Measurements from ENCODE around the gene PLOD2.

PLOD2 gene

DNA sequence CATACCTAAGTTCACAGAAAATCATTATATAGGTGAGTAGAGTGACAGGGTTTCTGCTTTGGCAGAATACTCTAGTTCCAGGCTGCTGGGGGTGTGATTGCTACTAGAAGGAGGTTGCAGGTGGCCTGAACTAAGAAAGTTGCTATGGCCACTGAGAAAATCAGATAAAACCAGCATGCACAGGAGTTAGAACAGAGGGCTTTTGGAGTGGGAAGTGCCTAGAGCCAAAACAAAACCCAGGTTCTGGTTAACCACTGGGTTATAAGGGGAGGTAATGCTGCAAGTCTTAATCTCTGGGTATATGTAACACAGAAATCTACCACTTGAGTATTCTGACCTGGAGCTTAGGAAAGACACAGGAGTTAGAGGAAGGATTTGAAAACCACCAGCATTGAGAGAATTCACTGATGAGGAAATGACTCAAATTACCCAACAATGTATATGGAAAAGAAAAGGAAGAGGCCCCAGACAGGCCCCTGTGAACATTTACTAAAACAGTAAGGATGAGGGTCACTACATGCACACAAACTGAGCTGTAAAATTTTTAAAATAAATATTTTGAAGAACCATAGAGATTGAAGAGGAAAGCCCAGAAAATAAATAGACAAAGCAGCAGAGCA lies 60.0 kb downstream of the PLOD2 start:
- no peak for DNase-seq (ENCODE audit: low read depth, low spot score)

DNA sequence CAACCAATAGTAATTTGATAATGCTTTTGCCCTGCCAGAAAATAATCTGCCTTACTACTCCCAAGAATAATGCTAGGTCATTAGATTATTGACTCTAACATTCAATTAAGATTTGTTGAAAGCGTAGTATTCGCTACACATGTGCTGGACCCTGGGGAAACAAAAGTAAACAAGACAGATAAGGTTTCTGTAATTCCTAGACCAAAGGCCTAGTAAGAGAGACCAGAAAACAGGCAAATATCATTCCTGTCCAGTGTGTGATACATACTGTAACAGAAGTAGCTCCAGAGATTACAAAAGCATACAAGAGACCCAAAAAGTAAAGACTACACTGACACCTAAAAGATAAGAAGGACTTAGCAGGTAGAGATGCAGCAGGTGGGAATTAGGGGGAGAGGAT lies 60.8 kb downstream of the PLOD2 start:
- no peak for DNase-seq (ENCODE audit: low read depth, low spot score)

DNA sequence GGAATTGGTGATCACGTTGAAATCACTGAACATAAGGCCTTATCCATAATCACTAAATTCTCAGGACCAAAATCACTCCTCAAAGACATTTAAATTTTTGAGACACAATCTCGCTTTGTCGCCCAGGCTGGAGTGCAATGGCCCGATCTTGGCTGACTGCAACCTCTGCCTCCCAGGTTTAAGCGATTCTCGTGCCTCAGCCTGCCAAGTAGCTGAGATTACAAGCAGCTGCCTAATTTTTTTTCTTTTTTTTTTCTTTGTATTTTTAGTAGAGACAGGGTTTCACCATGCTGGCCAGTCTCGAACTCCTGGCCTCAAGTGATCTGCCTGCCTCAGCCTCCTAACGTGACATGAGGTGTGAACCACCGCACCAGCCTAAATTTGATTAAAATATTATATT lies 61.7 kb downstream of the PLOD2 start:
- no peak for DNase-seq (ENCODE audit: low read depth, low spot score)

DNA sequence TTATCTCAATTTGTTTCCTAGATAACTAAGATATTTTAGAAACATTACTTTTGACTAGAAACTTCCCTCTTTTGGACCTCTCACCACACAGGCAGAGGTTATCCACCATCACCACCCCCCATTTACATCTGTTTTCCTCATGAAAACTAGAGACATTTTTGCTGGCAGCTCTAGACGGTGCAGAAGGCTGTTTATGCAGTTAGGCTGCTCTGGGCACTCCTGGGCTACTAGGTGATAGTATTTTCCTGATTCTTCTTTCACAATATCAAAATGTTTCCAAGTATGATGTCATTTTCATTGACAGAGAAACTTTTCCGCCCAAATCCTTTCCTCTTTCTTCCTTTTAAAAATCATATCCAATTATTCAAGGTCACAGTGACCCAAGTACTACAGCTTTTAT lies 67.1 kb downstream of the PLOD2 start:
- no peak for DNase-seq (ENCODE audit: low read depth, low spot score)

DNA sequence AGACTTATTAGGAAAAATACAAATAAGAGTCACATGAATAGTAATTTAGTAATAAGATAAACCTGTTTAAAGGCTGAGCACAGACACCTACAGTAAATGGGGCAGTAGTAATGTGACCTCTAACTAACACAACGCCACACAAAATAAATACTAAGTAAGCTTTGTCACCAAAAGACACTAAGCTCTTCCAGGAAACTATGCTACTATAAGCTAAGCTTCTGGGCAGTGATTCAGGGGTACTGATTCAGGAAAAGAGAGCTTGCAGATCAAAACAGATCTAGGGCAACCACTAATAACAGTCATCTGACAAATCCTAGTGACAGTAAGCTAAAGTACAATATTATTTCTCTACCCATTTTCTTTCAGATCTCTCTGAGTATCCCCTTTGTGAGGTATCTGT lies 68.8 kb downstream of the PLOD2 start:
- DNase-seq (ENCODE audit: low read depth, low spot score): no peak

DNA sequence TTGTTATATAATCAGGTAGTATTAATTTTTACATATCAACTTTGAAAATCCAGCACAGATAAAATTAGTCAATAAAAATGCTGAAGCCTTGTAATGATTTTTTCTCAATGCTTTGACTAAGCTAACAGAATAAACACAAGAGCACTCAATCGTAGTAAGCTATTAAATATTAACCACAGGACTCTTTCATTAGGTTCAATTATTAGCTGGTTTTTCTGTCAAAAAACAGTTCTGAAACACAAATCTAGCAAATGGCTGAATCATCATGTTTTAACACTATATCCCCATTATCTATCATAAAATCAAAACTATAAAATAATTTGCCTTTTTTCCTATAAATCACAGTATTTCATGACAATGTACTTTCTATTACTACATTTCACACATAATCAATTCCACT lies 69.6 kb downstream of the PLOD2 start:
- DNase-seq (ENCODE audit: low read depth, low spot score): no peak

DNA sequence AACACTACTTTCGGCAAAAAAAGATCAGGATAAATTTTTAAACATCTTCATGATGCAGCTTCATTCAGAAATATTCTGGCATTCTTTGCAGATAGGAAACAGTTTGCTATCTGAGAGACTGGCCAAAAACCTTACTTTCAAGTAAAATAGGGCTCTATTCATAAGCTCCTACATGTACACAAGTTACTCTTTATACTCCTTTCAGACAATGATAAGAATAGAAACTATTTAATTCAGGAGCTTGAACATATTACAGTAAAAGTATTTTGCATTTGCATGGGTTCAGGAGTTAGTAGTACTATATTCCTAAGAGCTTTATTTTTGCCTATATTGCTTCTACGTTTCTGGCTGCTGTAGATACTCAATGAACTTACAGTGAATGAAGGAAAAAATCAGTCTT lies 70.5 kb downstream of the PLOD2 start:
- DNase-seq (ENCODE audit: low read depth, low spot score): no peak

DNA sequence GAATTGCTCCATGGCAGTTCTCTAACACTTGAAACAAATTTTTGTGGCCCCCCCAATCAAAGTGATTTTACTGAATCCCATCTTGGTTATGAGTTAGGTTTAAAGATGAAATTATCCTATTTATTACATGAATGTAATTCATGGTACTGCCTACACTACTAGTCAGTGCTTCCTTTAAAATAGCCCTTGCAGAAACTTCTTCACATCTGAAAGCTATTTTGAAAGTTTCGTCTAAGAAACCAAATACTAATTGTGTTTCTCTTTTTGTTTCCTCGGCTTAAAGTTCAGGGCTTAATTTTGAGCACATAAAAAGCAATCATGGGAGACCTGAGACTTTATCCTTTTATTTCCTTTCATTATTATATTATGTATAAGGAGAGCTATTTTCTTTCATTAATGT lies 72.1 kb downstream of the PLOD2 start:
- no peak for DNase-seq (ENCODE audit: low read depth, low spot score)

DNA sequence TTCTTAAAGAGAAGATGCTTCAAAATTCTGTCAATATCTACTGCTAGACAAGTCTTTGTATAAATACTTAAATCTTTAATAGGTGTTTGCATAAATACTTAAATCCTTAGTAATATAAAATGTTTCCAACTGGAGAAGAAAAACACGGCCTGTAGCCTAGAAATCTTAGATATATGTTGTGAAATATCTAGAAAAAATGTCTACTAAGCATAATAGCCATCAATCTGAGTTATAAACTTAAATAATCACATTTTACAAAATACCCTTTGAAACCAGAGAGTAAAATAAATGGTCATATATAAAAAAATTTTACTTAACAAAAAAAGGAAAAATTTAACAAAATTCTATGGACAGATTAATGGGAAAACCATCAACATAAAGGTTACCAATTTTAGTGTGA lies 73.9 kb downstream of the PLOD2 start:
- DNase-seq (ENCODE audit: low read depth, low spot score): no peak

DNA sequence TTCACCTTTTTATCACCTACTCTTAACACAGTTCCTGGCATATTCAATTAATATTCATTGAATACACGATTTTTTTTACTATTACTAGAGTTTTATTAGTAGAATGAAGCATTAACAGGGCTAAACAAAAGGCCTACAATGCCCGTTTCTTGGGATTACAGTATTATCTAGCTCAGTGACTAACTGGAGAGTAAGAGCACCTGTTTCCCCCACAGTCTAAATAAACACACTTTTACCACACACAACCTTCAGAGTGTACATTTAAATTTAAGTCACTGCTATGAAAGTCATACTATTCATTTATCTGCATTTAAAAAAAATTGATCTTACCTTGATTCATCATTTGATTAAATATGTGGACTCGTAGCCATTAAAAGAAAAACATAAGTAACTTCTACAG lies 74.8 kb downstream of the PLOD2 start:
- no peak for DNase-seq (ENCODE audit: low read depth, low spot score)

DNA sequence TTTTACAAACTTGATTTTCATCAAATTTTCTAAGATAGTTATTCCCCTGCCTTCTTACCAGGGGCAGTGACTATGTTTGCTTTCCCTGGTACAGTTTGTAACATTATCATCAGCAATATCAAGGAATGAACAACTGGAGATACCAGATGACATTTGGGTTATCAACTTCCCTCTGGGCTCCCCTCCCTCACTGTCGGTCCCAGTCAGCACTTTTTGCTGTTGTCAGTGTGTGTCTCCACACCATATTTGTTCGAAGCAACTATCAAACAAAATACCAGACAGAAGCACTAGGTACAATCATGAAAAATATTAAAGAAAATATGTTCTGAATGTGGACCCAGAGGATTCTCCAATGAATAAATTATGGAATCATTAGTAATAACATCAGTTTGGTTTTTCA lies 75.3 kb downstream of the PLOD2 start:
- no peak for DNase-seq (ENCODE audit: low read depth, low spot score)

DNA sequence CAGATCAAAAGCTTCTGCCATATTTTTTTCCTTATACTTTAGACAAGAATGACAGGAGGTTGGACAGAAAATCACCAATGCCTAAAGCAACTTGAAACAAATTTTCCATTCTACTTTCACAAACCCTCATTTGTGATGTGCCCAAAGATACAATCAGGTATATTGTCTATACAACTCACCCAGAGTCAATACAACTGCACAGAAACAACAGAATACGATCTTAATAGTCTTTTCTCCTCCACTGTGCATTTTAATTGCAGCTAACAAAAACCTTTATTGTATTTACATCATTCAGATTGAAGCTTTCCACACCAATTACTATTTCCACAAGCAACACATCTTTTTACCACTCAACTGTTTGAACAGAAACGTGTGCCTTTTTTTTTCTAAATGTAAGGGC lies 80.4 kb downstream of the PLOD2 start:
- DNase-seq (ENCODE audit: low read depth, low spot score): no peak

DNA sequence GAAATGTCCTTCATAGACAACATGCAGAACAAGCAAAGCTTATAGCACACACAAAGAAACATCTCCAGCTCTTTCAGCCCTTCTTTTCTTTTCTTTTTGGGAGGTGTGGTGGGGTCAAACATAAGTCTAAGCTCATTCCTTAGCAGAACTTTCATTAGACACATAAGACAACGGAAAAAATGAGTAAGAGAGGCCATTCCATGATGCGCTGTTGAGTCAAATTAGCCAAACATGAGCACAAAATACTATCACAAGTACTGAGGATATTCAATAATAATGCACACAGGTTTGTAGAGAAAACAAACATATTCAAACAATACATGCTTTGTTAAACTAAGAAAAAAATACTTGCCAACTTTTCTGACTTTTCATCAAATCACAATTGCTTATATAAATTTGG lies 83.0 kb downstream of the PLOD2 start:
- no peak for DNase-seq (ENCODE audit: low read depth, low spot score)

DNA sequence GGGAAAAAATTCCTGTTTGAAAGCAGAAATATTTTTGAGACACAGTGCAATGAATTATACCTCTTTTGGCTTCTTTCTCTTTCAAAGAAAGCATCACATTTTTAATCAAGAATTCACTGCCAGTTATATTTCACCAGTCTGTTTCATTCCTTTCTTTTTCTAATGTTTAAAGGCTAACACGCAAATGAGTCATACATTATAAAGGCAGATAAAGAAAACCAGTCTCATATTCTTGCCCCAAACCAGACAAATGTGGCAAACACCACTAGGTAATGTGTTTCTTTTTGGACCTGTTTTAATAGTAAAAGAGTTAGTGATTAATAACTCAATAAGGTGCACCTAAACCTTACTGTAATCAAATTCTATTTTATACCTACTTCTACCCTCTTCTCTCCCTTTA lies 83.8 kb downstream of the PLOD2 start:
- DNase-seq (ENCODE audit: low read depth, low spot score): no peak

DNA sequence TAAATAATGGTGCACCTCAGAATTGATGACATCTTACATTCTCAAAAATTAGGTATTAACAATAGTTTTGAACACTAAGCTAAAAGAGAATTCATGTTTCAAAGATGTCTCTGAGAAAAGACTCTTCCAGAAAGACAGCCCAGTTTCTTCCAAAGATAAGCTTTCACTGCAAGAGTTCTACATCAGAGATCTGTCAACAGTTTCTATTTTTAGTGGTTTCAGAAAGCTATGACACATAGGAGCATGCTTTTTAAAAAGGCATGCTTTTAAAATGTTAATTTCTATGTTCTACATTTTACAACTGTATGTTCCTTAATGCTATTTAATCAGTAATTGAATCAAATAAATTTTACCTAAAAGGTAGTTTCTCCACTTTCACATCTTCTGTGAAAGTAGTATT lies 88.2 kb downstream of the PLOD2 start:
- DNase-seq (ENCODE audit: low read depth, low spot score): no peak

DNA sequence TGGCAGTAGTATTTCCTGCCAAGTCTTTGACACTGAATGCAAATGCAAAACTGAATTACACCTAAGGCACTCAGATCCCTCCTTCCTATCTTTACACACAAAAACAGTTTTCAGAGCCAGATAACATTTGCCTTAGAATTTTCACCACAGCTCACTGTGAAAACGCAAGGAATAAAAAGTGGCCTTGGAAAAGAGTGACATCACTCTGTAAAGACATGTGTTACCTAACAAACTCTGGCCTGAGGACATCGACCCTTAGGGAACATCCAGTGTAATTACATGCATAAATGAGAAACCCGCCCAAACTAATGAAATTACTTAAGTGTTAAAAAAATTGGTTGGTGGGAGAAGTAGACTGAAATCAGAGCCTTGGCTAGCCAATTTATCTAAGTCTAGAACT lies 88.9 kb downstream of the PLOD2 start:
- no peak for DNase-seq (ENCODE audit: low read depth, low spot score)

DNA sequence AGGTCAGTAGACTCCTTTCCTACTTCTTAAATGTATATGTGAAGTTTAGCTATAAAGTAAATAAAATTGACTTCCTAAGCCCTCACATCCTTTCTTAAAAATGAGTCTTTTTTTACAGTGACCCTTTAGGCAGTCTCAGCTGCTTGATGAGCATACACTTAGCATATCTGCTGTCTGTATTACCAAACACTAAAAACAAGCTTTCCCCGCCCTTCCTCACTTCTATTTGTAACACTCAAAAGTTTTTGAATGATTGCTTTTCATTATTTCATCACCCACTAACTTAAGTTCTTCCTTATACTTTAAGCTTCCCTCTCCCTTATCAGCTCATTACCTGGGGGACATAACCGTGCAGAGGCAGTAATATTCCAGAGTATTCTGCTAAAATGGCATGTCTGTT lies 89.4 kb downstream of the PLOD2 start:
- no peak for DNase-seq (ENCODE audit: low read depth, low spot score)

DNA sequence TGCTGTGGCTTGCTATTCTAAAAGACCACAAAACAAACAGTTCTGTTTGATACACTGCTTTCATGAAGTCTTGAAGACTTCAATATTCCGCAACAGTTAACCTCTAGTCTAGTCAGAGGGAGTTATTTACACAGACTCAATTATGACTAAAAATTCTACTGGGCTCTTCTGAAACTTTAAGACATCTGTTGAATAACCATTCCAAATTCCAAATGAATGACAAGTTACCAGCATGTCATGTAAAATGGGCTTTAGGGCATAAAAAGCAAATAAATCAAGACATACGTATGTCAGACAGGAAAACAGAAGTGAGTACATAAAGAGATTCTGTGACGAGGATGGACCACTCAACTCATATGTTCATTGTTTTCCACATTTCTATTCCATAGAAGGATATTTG lies 93.9 kb downstream of the PLOD2 start:
- DNase-seq (ENCODE audit: low read depth, low spot score): no peak

DNA sequence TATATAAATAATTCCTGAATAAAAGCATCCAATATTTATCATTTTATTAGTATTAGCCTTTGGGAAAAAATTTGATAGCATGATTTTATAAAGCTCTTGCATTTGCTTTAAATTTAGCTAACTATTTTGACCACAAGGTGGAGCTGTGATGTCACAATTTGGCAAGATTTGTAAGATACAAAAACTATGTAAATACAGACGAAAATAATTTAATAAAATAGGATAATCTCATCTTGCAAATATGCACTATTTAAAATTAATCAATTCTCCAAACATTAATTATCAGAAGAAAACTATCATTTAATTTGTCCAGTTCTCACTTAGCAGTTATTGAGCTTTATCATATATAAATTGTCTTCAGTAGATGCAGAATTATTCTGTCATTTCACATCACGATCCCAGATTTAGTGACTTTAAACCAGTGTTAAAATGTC lies 95.4 kb downstream of the PLOD2 start:
- no peak for DNase-seq (ENCODE audit: low read depth, low spot score)

DNA sequence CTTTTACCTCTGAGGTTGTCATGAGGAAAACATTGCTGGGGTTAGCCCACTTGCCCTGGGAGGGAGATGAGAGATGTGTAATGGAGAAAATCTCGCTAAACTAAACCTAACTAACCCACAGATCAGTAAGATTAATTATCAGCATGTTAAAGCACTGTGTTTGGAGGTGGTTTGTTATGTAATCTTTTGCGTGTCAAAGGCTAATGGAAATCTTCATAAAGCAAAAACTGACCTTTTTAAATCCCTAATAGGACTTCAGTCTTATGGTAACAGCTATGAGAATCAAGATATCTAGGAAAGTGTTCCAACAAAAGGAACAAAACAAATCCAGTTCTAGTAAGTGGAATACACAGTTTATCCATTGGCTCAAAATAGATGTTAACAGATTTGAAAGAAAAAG lies 102.7 kb downstream of the PLOD2 start:
- no peak for DNase-seq (ENCODE audit: low read depth, low spot score)

DNA sequence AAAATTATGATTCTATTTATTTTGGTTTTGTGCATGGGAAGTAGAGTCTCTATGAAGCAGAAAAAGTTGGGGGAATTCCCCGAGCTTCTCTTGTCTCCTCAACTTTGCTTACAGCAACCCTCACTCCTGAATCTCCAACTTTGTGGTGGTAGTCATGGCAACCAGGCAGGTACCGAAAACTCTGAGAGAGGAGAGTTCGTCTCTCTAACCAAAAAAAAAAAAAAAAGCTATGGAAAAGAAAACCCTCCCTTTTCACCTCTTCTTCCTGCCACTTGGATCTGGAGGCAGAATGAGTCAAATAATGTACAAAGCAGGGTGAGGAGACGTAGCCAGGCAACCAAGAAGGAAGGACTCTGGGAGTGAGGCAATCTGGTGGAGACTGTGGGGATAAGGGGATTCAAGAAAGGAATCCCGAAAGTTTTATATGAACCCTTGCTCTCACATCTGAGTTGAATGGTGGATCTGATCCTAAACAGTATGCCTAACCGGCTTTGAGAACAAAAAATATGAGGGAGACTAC lies 108.1 kb downstream of the PLOD2 start:
- DNase-seq (ENCODE audit: low read depth, low spot score): no peak

DNA sequence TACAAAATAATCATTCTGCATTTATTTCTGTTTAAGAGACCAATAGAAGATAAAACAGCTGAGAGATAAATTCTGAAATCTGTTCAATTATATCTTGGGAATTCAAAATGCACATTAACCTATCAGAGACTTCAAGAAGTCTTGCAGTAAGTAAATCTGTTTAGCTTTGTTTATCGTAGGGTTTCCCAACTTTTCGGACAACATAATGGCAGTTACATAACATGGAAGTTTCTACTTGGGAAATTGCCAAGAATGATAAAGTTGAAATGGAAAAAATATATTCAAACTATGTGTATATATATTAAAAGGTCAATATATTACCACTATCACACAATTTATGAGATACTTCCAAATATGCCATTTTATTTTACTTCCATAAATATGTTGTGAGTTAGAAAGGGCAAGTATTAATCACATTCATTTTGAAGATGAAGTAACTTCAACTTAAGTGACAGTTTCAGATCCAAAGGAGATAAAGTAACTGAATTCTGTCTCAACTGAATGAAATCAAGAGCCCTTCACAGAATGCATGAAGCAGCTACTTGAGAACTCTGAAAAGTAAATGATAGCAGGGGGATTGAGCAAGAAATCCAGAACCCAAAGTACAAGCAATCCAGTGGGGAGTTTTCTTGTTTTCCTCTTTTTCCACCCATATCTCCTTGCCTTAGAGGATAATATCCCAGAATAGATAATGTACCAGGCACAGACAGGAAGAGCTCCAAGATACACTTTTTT lies 108.8 kb downstream of the PLOD2 start:
- no peak for DNase-seq (ENCODE audit: low read depth, low spot score)

DNA sequence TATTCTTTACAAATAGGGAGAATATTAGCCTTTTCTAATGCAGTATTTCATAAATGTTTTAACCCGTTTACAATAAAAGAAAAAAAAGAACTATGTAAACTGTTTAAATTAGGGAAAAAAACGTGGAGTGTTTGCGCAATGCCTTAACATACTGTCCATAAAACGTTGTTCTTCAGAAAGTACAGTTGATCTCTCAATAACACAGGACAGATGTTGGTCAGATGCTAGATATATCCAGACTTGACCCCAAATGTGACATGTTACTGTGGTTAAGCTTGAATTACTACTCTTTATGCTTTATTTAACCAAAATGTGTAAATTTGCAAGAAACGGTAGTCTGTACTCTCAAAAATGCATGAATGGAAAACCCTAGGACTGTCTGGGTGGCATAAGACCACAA lies 110.3 kb downstream of the PLOD2 start:
- no peak for DNase-seq (ENCODE audit: low read depth, low spot score)

DNA sequence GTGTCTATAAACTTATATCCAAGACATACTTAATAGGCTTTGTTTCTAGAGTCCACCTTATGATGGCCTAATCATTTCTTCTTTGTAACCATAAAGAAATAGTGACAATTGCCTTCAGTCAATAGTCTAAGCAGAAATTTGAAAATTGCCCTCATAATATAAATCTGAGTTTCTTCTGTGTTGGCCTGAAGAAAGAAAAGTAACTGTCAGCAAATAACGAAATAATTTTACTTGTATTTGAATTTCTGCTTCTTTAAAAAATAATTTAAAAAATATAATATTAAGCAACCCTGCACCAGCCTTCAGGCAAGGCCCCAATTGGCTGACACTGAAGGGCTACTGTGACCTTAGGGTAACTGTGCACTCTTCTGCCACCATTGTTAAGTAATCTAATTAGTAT lies 113.5 kb downstream of the PLOD2 start:
- DNase-seq (ENCODE audit: low read depth, low spot score): no peak

Measured in activated CD4-positive, CD25-positive, alpha-beta regulatory T cell treated with anti-CD3 and anti-CD28 coated beads, Interleukin-2, amount 50 U/mL, for 16 hours (primary cell).